IPS-18a (cell line): ENCODE data around the gene PHKG1.
"Not testable (repeated sequence)": the region's sequence is repeated elsewhere in the genome, so short reads cannot be mapped to it uniquely, and the experiment has no call there.

Experiments
- H3K27ac ChIP-seq: one replicate; pipeline ENCODE4 v1.5.1; 2013; ENCODE audit warnings: low read length
- H3K27me3 ChIP-seq: one replicate; pipeline ENCODE4 v1.6.1; 2013; ENCODE audit warnings: mild to moderate bottlenecking, low read length; ENCODE audit not compliant: control insufficient read depth, insufficient read depth
- H3K36me3 ChIP-seq: one replicate; pipeline ENCODE4 v1.6.1; 2013; ENCODE audit warnings: low read depth, low read length; ENCODE audit not compliant: control insufficient read depth
- H3K4me1 ChIP-seq: one replicate; pipeline ENCODE4 v1.6.1; 2013; ENCODE audit warnings: low read depth, low read length; ENCODE audit not compliant: control insufficient read depth
- H3K4me3 ChIP-seq: one replicate; pipeline ENCODE4 v1.5.1; 2013; ENCODE audit warnings: low read length
- H3K9ac ChIP-seq: one replicate; pipeline ENCODE4 v1.6.1; 2013; ENCODE audit warnings: mild to moderate bottlenecking, low read length, moderate library complexity
- H3K9me3 ChIP-seq: one replicate; pipeline ENCODE4 v1.6.1; 2013; ENCODE audit warnings: low read depth, low read length; ENCODE audit not compliant: control insufficient read depth

The PHKG1 gene

DNA sequence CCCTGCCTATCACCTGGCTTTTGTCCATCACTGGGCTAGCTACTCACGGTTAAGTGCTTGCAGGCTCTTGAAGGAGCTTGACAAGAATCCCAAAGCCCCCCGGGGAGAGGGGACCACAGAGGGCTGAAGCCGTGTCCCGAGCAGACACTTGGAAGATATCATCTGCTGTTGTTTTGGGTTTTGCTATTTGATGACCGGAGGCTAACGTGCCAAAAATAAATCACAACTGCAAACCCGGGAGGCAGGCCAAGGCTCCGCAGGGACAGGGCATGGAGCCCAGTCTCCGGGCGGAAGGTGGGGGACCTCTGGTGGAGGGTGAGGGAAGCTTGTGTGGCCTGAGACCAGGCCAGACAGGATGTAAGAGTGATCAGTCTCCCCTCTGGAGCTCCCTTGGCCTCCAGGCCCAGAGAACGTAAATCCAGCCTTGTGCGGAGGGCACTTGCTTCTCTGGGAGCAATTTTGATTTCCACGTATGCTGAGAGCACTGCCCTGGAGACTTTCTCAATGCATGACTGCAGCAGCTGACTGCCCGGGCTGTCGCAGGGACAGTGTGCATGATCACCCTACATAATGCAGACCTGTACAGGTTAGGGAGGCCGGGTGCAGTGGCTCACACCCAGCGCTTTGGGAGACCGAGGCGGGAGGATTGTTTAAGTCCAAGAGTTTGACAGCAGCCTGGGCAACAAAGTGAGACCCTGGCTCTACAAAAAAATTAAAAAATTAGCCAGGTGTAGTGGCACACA, at the start of gene PHKG1:
Gene PHKG1, minus strand, starts transcription at position 164 of the 743 bp plus-strand sequence. CDS start 4,011 bp downstream, outside the sequence.
- H3K4me1 ChIP-seq: no peaks in the 10 kb centered on the region
- no peak within 1 kb of the TSS for H3K27ac ChIP-seq
- H3K36me3 ChIP-seq: no peaks in the 10 kb centered on the region
- no peak within 1 kb of the TSS for H3K9ac ChIP-seq
- H3K9me3 ChIP-seq: no peaks in the 10 kb centered on the region
- H3K27me3 ChIP-seq: no peaks in the 10 kb centered on the region
- no peak within 1 kb of the TSS for H3K4me3 ChIP-seq

- not testable (repeated sequence) for H3K4me1 ChIP-seq, H3K4me3 ChIP-seq, H3K27ac ChIP-seq, H3K27me3 ChIP-seq, H3K9ac ChIP-seq, H3K36me3 ChIP-seq
- peaks cover 50% of the 10 kb centered on the region for H3K9me3 ChIP-seq
These were observed 38.3 kb upstream of the PHKG1 start for GRCh38 chr7:56131062-56131461.

DNA sequence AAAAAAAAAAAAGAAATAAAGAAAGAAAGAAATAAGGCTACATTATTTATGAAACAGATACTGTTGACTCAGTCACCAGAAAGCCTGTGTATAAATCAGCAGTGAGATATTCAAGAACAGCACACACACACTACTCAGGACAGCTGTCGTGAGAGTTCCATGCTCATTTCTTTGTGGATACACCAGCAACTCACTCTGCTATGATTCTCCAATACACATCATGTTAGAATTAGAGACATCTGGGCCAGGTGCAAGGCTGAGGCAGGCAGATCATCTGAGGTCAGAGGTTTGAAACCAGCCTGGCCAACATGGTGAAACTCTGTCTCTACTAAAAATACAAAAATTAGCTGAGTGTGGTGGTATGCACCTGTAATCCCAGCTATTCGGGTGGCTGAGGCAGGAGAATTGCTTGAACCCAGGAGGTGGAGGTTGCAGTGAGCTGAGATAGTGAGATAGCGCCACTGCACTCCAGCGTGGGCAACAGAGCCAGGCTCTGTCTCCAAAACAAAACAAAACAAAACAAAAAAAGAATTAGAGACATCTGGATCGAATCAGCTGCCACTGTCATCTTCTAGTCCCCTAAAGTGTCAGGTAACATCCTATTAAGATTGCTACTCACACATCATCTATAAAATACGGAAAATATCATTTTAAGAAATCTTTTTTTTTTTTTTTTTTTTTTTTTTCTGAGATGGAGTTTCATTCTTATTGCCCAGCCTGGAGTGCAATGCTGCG, 34.7 kb upstream of the PHKG1 start:
- peaks cover 52% of the 10 kb centered on the region for H3K9me3 ChIP-seq
- H3K27ac ChIP-seq: no peak overlapping the region
- no peak overlapping the region for H3K9ac ChIP-seq

GRCh38 chr7:56125831-56126230, 33.1 kb upstream of the PHKG1 start:
- Histone ChIP-seq H3K27ac (no peak overlapping the region), H3K36me3 (no peaks in the 10 kb centered on the region), H3K27me3 (no peaks in the 10 kb centered on the region), H3K4me1 (no peaks in the 10 kb centered on the region), H3K9ac (no peak overlapping the region), H3K4me3 (no peak overlapping the region), H3K9me3 (peaks cover 49% of the 10 kb centered on the region)

More for the DNA sequence above, 34.7 kb upstream of the PHKG1 start:
- Histone ChIP-seq H3K36me3 (no peaks in the 10 kb centered on the region), H3K4me1 (no peaks in the 10 kb centered on the region), H3K27me3 (no peaks in the 10 kb centered on the region), H3K4me3 (no peak overlapping the region)

DNA sequence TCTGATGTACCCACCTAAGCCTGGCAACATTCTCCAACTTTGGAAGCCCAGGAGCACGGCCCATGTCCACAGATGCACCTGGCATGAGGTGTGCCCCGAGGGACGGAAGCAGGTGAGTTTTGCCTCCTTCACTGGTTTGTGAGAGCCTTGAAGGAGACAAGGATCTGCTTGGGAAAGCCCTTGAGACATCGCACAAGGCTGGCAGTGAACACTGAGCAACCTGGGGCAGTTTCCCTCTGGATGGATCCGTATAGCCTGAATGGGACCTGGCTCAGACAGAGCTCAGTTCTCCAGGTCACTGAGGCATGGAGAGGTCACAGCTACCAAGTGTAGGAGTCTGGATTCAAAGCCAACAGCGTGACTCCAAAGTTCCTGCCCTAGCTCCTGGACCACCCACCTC, 32.2 kb upstream of the PHKG1 start:
- Histone ChIP-seq H3K36me3 (no peaks in the 10 kb centered on the region), H3K4me1 (no peaks in the 10 kb centered on the region), H3K4me3 (no peak overlapping the region), H3K9me3 (peaks cover 48% of the 10 kb centered on the region), H3K9ac (no peak overlapping the region), H3K27me3 (no peaks in the 10 kb centered on the region), H3K27ac (no peak overlapping the region)

DNA sequence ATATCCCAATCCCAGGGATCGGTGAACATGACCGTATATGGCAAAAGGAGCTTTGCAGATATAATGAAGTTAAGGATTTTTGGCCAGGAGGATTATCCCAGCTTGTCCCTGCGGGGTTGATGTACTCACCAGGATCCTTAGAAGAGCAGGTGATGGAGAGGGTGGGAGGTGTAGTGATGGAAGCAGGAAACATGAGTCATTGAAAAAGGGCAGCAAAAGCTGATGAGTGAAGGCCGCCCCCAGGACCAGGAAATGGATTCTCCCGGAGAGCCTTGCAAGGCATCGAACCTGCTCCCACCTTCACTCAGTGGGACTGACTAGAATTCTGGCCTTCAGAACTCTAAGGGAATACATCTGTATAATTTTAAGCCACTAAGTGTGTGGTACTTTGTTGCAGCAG, 28.7 kb upstream of the PHKG1 start:
- Histone ChIP-seq H3K36me3 (no peaks in the 10 kb centered on the region), H3K4me3 (no peak overlapping the region), H3K27ac (no peak overlapping the region), H3K4me1 (no peaks in the 10 kb centered on the region), H3K9me3 (peaks cover 61% of the 10 kb centered on the region), H3K9ac (no peak overlapping the region), H3K27me3 (no peaks in the 10 kb centered on the region)

- no peak within 1 kb of the TSS for H3K9ac ChIP-seq
- H3K27me3 ChIP-seq: no peaks in the 10 kb centered on the region
- no peak within 1 kb of the TSS for H3K4me3 ChIP-seq
- peaks cover 42% of the 10 kb centered on the region for H3K9me3 ChIP-seq
- H3K36me3 ChIP-seq: no peaks in the 10 kb centered on the region
- H3K27ac ChIP-seq: no peak within 1 kb of the TSS
- no peaks in the 10 kb centered on the region for H3K4me1 ChIP-seq
These were observed 23.2 kb upstream of the PHKG1 start, which contains the start of gene NUPR2 for GRCh38 chr7:56115852-56116538. TSS of gene NUPR2 (minus strand) at chr7:56116417. CDS start at chr7:56116314, 103 bp downstream.

GRCh38 chr7:56112244-56112643, 19.5 kb upstream of the PHKG1 start:
- not testable (repeated sequence) for H3K4me1 ChIP-seq, H3K4me3 ChIP-seq, H3K27me3 ChIP-seq, H3K36me3 ChIP-seq, H3K9ac ChIP-seq, H3K27ac ChIP-seq
- H3K9me3 ChIP-seq: peaks cover 31% of the 10 kb centered on the region

- no peaks in the 10 kb centered on the region for H3K4me1 ChIP-seq
- H3K27ac ChIP-seq: no peak overlapping the region
- H3K9ac ChIP-seq: no peak overlapping the region
- no peaks in the 10 kb centered on the region for H3K27me3 ChIP-seq
- H3K9me3 ChIP-seq: peaks cover 22% of the 10 kb centered on the region
- no peak overlapping the region for H3K4me3 ChIP-seq
- H3K36me3 ChIP-seq: no peaks in the 10 kb centered on the region
These were observed 17.9 kb upstream of the PHKG1 start for GRCh38 chr7:56110611-56111010.

DNA sequence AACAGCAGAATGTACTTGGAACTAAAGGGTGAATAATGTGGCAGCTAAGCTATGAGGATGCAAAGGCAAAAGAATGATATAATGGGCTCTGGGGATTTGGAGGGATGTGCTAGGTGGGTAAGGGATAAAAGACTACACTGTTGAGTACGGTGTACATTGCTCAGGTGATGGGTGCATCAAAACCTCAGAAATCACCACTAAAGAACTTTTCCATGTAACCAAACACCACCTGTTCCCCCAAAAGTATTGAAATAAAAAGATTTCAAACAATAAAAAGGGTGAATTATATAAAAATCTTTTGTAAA, 15.2 kb upstream of the PHKG1 start:
- Histone ChIP-seq H3K4me1 (peaks cover 2% of the 10 kb centered on the region), H3K9me3 (peaks cover 11% of the 10 kb centered on the region), H3K36me3 (peaks cover 11% of the 10 kb centered on the region), H3K9ac (no peak overlapping the region), H3K4me3 (no peak overlapping the region), H3K27me3 (no peaks in the 10 kb centered on the region), H3K27ac (no peak overlapping the region)

DNA sequence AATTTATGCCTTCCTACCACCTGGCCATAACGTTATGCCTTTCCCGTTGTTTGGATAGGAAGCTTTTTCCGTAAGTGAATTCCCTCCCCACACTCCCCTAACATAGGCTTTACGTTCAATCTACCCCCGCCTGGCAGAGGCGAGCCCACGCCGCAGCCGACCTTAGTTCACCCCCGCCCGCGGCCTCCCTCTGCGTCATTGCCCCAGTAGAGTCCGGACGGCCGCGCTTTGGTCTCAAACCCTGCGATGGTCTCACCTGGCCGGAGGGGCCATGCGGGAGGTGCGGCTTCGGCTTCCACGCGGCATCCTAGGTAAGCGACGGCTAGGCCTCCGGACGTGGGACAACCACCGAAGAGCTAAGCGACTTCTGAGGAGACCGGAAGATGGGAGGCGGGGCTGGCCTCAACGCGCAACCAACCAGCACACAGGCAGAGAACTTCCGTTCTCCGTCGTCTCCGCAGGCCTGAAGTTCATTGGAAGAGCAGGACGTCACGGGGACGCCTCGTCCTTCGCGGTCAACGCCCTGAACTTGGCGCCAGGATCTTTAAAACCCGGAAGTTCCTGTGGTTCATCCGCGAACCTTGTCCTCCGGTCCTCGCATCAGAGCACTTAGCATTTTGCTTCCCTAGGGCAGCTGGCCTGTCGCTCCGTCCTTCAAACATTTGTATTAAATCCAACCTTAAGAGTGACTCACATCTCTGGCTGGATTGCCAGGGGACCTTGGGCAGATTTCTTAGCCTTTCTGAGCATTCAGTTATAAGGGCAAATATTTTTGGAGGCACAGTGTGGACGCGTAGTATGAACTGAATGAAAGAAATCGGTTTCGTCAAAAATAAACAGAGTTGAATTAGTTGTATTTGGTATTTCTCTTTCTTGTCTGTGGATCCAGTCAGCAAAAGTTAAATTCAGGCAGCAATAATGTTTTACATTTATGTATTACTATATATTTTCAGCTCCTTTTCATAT, 13.6 kb upstream of the PHKG1 start, which contains the start of gene CHCHD2:
Gene CHCHD2, minus strand, starts transcription at position 369 of the 966 bp plus-strand sequence. Its CDS starts 63 bp downstream, at position 306.
- peaks cover 26% of the 10 kb centered on the region for H3K36me3 ChIP-seq
- H3K9me3 ChIP-seq: peaks cover 11% of the 10 kb centered on the region
- H3K27me3 ChIP-seq: no peaks in the 10 kb centered on the region
- peak within 1 kb of the TSS; percentile 100 for H3K4me3 ChIP-seq
- peak within 1 kb of the TSS; percentile 90 for H3K9ac ChIP-seq
- H3K27ac ChIP-seq: peak within 1 kb of the TSS; percentile 2
- H3K4me1 ChIP-seq: peaks cover 2% of the 10 kb centered on the region
